DND-41 (cell line): ENCODE data around the gene RNF13.

Source experiments
- EZH2 ChIP-seq: IDR thresholded peaks from 3 replicates; pipeline ENCODE4 v1.6.1; 2012; ENCODE audit warnings: borderline replicate concordance, low read depth, mild to moderate bottlenecking, moderate library complexity, low read length, inconsistent platforms; ENCODE audit not compliant: severe bottlenecking
- TF ChIP-seq, protein P1 (sequence below): IDR thresholded peaks from 2 replicates; pipeline ENCODE4 v1.5.1; 2012; ENCODE audit warnings: borderline replicate concordance, low read length, moderate library complexity, mild to moderate bottlenecking; ENCODE audit not compliant: poor library complexity, severe bottlenecking; ENCODE audit errors: extremely low read depth

DNA sequence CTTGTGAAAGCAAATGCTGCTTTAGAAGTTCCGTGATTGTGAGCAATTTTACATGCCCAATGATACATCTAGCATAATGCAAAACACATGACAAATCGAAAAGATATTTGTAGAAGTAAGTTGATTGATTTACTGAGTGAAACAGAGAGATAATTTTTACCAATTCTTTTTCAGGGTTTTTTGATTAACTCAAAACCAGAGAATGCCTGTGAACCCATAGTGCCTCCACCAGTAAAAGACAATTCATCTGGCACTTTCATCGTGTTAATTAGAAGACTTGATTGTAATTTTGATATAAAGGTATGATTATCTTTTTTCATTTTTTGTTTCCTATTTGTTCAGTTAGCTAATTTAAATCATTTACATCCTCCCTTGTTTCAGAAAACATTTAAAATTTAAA lies 58.8 kb downstream of the RNF13 start:
- TF ChIP-seq, protein P1, sequence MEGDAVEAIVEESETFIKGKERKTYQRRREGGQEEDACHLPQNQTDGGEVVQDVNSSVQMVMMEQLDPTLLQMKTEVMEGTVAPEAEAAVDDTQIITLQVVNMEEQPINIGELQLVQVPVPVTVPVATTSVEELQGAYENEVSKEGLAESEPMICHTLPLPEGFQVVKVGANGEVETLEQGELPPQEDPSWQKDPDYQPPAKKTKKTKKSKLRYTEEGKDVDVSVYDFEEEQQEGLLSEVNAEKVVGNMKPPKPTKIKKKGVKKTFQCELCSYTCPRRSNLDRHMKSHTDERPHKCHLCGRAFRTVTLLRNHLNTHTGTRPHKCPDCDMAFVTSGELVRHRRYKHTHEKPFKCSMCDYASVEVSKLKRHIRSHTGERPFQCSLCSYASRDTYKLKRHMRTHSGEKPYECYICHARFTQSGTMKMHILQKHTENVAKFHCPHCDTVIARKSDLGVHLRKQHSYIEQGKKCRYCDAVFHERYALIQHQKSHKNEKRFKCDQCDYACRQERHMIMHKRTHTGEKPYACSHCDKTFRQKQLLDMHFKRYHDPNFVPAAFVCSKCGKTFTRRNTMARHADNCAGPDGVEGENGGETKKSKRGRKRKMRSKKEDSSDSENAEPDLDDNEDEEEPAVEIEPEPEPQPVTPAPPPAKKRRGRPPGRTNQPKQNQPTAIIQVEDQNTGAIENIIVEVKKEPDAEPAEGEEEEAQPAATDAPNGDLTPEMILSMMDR, result no peak
- no peak for TF ChIP-seq EZH2
